ENCODE results near the gene B4GALT2.
A peak's percentile ranks its signal among the peaks of the same experiment; 100 is the strongest.

B4GALT2 gene

DNA sequence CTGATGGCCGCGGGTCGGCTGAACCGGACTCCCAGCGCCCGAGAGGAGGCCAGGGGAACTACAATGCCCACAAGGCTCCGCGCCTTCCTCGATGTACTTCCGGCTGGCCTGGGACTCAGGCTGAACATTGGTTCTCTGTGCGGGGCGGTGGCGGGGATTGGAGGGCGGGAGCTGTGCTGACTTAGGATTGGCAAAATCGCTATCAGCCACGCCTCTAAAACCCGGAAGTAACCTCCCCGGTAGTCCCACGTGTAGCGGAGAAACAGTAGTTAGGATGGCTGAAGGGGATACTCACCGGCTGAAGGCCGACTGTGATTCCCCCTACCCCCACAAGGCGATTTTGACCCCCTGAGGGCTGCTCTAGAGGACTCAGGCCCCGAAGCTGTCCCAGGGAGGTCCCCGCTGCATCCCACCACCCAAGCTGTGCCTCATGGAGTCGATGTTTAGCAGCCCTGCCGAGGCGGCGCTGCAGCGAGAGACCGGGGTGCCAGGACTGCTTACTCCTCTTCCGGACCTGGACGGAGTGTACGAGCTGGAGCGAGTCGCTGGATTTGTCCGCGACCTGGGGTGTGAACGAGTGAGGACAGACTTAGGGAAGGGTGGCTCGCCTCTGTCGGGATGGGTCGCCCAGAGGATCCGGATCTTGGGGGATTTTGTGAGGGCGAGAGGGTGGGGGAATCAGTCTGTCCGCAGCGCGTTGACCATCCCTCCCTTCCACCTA lies 9.1 kb upstream of the B4GALT2 start, which contains the start of gene DPH2:
DPH2 (plus strand) TSS at position 265 of the 721 bp plus-strand sequence; CDS start at position 431, 166 bp downstream.
- peak; percentile 93 for DNase-seq (ENCODE audit: low read depth)

DNA sequence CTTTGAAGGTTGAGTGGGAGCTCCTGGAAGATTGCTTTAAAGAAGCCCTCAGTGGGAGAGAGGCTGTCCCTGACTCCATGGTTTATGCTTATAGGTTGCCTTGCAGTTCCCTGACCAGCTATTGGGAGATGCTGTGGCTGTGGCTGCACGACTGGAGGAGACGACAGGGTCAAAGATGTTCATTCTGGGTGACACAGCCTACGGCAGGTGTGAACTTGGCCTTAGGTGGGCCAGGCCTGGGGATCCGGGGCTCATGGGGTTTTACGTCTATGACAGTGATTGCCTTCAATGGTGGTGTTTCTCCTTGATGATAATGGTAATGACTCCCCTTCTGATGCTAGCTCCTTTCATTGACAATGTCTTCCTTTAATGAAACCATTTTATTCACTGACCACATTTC lies 8.5 kb upstream of the B4GALT2 start:
- no peak for DNase-seq (ENCODE audit: low read depth)

DNA sequence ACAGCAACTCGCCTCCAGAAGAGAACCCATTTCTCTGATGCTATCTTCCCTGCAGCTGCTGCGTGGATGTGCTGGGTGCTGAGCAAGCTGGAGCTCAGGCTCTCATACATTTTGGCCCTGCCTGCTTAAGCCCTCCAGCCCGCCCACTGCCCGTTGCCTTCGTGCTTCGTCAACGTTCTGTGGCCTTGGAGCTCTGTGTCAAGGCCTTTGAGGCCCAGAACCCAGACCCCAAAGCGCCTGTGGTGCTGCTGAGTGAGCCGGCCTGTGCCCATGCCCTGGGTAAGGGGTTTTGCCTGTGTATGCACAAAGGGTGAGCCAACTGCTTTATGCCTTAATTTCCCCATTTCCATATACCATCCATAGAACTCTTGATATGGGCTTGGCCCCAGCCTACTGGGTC lies 8.1 kb upstream of the B4GALT2 start:
- DNase-seq (ENCODE audit: low read depth), result no peak

DNA sequence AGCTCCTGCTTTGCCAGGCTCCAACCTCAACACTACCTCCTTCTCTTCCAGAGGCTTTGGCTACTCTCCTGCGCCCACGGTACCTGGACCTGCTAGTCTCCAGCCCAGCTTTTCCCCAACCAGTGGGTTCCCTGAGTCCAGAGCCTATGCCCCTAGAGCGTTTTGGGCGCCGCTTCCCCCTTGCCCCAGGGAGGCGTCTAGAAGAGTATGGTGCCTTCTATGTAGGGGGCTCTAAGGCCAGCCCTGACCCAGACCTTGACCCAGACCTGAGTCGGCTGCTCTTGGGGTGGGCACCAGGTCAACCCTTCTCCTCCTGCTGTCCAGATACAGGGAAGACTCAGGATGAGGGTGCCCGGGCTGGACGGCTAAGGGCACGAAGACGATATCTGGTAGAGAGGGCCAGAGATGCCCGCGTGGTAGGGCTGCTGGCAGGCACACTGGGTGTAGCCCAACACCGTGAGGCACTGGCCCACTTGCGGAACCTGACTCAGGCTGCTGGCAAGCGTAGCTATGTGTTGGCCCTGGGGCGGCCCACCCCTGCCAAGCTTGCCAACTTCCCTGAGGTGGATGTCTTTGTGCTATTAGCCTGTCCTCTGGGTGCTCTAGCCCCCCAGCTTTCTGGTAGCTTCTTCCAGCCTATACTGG lies 7.6 kb upstream of the B4GALT2 start:
- DNase-seq (ENCODE audit: low read depth), result no peak

DNA sequence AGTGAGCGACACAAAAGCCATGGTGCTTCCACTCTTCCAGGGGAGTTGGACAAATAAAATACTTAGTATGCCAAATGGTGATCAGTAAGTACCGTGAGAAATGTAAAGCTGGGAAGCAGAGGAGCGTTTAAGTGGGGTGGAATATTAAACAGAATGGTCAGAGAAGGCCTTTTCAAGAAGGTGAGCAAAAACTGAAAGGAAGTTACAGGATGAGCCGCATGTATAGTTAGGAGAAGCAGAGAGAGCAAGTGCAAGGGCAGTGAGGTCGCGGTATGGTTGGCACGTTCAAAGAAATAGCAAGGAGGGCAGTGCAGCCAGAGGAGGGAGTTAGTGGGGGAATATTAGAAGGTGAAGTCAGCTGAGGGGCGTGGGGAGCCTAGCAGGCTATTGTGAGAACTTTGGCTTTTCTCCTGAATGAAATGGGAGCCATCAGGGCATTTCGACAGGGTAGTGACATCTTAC lies 5.0 kb upstream of the B4GALT2 start:
- DNase-seq (ENCODE audit: low read depth), result no peak

DNA sequence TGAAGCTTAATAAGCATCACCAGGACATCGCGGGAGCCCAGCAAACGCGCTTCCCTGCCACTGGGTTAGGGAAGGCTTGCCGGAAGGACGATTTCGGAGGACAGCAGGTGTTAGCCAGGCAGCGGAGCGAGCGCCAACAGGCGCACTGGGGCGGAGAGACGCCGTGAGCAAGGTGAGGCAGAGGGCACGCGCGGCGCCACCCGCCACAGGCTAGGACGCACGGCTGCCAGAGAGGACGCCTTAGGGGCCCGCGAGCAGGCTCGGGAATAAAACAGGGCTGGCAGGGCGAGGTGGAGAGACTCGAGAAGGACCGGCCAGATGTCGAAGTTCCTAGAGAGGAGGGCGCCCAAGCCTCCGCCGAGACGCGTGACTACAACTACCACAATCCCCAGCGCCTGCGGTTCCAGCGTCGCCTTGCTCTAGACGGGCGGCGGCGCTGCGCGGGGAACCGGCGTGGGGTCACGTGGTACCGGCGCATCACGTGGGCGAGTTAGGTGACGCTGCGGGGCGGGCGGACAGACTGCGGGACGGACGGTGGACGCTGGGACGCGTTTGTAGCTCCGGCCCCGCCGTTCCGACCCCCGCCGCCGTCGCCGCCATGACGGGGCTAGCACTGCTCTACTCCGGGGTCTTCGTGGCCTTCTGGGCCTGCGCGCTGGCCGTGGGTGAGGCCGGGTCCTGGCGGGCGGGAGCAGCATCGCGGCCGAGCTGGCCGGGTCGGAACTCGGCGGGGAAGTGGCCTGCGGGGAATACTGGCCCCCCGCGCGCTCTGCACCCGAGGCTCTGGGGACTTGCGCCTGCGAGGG lies 4.4 kb upstream of the B4GALT2 start, which contains the start of gene ATP6V0B:
ATP6V0B (plus strand) TSS at position 518 of the 806 bp plus-strand sequence; CDS start at position 599, 81 bp downstream.
- DNase-seq (ENCODE audit: low read depth), result peak; percentile 83

DNA sequence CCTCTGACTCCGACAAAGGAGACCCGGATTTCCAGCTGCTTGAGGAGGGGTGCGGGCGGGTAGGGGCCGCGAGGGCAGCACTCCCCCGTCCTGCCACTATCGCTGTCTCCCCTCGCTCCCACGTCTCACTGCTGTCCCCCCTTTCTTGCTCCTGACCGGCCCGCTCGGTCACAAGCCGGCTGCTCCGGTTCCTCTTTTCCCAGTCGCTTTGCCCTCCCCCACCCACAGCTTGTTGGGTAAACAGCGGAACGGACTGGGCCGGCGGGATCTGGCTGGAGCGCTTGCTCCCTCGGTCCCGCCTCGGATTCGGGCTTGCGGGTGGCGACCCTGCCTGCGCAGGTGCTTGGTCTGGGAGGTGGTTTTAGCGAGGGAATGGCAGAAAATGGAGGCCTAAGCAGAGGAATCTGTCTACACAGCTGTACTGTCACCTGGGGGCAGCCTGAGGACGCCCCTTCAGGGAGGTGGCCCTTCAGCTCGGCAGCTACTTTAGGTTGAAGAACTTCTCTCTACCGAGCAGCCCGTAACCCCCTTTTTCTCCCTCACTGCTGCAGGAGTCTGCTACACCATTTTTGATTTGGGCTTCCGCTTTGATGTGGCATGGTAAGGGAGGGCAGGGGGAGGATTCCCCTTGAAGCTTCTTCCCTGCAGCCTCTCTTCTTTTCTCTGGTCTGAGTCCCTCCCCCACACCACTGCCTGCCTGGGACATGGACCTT lies 3.6 kb upstream of the B4GALT2 start:
- no peak for DNase-seq (ENCODE audit: low read depth)

DNA sequence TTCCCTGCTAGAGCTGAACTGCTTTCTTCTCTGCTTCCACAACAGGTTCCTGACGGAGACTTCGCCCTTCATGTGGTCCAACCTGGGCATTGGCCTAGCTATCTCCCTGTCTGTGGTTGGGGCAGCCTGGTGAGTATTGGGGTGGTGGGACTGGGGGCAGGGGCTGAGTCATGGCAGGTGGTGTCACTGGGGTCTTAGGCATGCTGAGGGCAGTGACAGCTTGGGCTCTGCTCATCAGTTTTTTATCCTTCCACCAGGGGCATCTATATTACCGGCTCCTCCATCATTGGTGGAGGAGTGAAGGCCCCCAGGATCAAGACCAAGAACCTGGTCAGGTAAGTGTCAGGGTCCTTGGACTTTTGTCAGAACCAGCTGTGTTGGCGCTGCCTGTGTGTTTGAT lies 3.0 kb upstream of the B4GALT2 start:
- no peak for DNase-seq (ENCODE audit: low read depth)

DNA sequence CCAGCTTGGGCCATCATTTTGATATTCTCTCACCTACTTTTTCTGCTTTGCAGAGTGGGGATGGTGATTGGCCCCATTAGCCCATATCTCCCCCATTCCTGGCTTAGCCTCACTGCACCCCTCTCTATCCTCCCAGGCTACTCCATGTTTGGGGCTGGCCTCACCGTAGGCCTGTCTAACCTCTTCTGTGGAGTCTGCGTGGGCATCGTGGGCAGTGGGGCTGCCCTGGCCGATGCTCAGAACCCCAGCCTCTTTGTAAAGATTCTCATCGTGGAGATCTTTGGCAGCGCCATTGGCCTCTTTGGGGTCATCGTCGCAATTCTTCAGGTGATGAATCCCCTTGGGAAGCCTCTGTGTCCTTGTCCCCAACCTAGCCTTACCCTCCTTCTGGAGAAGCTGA lies 2.1 kb upstream of the B4GALT2 start:
- DNase-seq (ENCODE audit: low read depth), result no peak

DNA sequence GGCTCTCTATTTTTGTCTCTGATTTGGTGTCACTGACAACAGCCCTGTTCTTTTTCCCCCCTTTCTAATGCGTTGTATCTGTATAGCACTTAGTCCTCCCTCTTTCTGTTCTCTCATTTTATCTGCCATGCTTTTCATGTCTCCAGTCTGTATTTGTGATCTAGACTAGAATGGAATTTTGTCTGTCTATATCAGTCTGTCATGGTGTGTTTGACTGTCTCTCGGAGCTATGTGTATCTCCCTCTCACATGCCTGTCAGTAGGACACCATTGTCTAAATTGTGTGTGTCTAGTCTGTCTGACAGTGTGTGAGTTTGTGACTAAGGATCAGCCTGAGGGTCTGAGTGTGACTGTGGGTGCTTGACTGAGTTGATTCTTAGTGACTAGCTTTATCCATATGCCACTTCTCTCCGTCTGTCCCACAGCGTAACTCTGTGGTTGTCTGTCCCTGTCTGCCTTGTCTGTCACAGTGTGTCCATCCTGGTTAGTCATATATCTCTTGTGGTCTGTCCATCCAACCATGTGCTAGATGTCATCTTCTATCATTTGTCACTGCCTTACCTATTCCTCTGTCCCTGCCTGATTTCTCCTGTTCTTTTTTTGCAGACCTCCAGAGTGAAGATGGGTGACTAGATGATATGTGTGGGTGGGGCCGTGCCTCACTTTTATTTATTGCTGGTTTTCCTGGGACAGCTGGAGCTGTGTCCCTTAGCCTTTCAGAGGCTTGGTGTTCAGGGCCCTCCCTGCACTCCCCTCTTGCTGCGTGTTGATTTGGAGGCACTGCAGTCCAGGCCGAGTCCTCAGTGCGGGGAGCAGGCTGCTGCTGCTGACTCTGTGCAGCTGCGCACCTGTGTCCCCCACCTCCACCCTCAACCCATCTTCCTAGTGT lies 1.4 kb upstream of the B4GALT2 start:
- DNase-seq (ENCODE audit: low read depth), result no peak

DNA sequence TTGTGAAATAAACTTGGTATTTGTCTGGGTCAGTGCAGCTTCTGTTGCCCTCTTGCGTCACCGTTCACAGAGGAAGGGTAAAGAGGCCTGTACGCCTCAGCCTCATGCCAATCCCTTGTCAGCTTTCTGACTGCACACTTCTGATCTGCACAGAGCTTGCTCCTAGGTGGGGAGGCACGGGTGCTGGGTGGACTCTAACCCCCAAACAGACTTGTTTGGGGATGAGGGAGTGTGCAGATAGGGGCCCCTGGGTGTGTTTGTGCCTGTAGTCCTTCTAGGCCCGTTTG lies 803 bp upstream of the B4GALT2 start:
- no peak for DNase-seq (ENCODE audit: low read depth)

DNA sequence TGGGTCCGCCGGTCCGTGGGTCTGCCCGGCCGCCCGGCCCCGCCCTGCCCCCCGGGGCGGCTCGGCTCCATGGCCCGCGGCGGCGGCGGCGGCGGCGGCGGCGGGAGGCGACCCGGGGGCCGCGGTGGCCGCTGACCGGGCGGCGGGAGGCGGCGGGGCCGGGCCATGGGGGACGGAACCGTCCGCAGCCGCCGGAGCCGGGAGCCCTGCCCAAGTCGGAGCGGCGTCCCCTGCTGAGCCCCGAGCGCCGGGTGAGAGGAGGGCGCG lies 184 bp downstream of the B4GALT2 start:
- DNase-seq (ENCODE audit: low read depth), result no peak

DNA sequence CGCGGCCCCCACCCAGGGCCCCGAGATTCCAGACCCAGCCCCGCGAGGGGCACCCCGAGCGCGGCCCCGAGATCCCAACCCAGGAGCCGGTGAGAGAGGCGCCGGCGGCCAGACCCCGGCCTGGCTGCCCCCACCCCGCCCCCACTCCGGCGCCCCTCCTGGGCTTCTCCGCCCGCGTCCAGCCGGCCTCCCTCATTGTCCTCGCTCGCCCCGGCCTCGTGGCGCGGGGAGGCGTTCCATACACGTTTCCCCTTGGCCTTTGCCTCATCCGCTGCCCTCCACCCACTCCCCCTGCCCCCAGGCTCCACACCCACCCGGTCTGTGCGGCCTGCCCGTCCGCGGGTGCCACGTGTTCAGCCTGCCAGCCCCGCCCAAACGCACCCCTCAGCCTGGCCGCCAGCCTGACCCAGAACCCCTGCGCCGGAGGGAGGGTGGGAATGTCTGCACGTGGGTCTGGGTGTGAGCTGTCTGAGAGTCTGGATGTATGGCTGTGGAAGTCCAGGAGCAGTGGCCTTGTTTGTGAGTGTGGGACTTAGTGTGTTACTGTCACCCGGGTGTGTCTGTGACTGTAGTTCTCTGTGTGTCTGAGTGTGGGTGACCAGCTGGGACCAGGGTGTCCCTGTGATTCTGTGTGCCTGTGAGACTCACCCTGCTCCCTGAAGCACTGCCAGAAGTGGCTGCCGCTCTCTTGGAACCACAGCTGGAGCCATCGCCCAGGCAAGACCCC lies 681 bp downstream of the B4GALT2 start:
- no peak for DNase-seq (ENCODE audit: low read depth)

DNA sequence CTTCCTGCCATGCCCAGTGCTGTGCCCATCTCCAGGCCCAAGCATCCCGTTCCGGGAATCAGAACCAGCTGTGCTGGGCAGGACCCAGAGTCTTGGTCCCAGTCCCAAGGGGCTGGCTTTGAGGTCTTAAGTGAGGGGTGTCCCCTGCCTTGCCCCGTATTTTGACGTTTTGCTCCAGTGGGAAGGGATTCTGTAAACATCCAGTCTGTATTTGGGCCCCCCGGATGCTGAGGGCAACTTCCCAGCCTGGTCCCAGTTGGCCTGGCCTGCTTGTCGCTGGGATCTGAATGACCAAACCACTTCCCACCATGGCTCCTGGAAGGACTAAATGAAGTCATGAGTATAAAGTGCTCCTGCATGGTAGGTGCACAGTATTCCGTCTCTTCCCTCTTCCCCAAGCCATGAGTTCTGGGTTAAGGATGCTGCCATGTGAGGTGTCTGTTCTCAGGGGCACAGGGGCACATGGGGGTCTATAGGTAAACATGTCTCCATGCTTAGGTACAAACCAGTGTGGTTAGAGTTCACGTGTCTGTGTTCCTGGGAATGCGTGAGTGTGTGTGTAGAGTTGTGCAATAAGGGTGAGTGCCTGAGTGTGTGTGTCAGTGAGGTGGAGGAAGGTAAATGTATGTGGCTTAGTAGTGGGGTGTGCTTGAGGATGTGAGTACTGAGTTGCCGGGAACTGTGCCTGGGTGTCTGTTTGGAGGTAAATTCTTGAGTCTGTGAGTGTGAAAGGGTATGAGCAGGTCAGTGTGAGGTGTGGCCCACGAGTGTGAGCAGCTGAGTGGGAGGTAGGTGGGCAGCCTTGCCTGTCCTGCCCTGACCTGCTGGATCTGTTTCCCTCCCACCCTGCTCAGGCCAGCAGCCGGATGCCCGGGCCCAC lies 1.5 kb downstream of the B4GALT2 start:
- DNase-seq (ENCODE audit: low read depth), result no peak

DNA sequence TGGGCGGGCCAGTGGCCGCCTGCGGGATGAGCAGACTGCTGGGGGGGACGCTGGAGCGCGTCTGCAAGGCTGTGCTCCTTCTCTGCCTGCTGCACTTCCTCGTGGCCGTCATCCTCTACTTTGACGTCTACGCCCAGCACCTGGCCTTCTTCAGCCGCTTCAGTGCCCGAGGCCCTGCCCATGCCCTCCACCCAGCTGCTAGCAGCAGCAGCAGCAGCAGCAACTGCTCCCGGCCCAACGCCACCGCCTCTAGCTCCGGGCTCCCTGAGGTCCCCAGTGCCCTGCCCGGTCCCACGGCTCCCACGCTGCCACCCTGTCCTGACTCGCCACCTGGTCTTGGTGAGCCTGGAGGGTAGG lies 2.1 kb downstream of the B4GALT2 start:
- DNase-seq (ENCODE audit: low read depth), result no peak

DNA sequence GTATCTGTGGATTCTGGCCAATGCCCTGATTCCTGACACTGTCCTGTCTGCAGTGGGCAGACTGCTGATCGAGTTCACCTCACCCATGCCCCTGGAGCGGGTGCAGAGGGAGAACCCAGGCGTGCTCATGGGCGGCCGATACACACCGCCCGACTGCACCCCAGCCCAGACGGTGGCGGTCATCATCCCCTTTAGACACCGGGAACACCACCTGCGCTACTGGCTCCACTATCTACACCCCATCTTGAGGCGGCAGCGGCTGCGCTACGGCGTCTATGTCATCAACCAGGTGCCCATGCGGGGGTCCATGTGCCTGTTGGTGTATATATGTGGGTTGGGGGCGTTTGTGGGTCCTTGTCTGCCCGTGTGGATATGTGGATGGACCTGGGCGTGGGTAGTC lies 2.6 kb downstream of the B4GALT2 start:
- DNase-seq (ENCODE audit: low read depth), result no peak

DNA sequence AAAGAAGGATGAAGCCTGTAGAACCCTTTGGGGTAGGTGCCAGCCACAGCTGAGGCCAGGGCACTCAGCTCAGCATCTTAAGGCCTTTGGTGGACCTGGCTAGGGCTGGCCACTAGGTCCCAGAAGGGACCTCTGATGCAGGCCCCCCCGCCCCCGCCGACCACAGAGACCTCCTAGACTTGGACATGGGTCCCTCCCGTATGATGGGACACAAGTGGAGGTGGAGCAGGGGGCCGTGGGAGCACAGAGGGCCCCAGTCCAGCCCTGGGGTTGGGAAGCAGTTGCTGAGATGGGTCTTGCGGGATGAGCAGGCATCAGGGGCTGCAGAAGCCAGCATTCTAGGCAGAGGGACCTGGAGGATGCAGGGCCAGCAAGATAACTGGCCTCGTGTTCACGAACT lies 3.2 kb downstream of the B4GALT2 start:
- no peak for DNase-seq (ENCODE audit: low read depth)

DNA sequence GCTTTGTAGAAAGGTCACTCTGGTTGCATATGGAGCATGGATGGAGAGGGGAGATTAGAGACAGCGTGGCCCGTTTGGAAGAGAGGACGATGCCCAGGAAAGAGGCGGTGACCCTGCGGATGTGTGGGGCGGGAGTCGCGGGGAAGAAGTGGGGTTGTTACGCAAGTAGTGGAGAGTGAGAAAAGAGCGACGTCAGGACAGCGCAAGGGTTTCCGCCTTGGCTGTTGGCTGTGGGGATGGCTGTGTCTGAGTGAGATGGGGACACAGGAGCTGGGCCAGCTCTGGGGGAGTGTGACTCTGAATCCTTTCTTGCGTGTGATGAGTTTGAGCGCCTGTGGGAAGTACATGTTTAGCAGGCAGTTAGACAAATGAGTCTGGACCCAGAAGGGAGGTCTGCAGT lies 3.8 kb downstream of the B4GALT2 start:
- DNase-seq (ENCODE audit: low read depth), result no peak

DNA sequence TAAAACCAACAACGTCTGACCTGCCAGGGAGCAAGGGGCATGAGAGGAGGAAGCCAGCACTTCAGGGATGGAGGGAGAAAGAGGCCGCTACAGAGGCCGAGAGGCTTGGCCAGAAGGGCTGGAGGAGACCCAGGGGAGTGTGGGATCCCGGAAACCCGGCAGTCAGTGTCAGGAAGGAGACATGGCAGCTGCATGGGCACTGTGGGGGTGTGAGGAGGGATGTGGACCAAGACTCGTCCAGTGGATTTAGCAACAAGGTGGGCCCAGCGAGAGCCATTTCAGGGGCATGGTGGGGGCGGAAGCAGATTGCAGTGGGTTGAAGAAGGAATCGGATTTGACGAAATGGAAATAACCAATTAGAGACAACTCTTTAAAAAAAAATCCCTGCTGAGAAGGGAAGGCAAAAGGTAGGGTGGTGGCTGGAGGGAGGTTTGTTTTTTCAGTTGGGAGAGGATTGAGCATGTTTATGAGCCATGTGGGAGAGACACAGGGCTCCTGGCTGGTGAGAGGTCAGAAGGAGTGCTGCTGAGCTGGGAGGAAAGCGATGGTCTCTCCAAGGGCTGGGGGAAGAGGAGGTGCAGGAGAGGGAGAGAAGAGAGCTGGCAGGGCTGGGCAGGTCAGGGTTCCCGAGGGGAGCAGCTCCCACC lies 4.4 kb downstream of the B4GALT2 start:
- no peak for DNase-seq (ENCODE audit: low read depth)

DNA sequence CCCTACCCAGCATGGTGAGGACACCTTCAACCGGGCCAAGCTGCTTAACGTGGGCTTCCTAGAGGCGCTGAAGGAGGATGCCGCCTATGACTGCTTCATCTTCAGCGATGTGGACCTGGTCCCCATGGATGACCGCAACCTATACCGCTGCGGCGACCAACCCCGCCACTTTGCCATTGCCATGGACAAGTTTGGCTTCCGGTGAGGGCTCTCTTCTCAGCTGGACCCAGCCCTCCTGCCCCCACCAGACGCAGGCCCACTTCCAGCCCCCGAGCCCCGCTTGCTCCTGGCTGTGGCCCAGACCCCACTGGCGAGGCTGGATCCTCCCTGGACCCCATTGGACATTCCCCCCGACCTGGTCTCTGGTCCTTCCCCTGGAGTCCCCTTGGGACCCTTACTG lies 5.8 kb downstream of the B4GALT2 start:
- DNase-seq (ENCODE audit: low read depth), result no peak
